ENCODE measurements around the gene FPGS. TPM values are rescaled to one million over a fixed set of nuclear protein-coding genes. Genes with fewer than 3 reads are reported as not detected.
A peak's percentile ranks its signal among the peaks of the same experiment; 100 is the strongest.

FPGS gene
- total RNA-seq, 6 experiments from 2014 or later, result 51.9 to 69.2 (median 62.7) TPM

GRCh38 chr9:127762111-127762676 lies 40.5 kb upstream of the FPGS start:
- H3K9me3 Mint-ChIP-seq, result no peaks in the 10 kb centered on the region
- TF ChIP-seq CTCF (IDR thresholded peaks at IDR 0.05), result no peak
- no peak for DNase-seq
- no peaks in the 10 kb centered on the region for H3K4me1 Mint-ChIP-seq (ENCODE audit: low read depth)
- H3K27ac Mint-ChIP-seq, result no peak overlapping the region
- no peaks in the 10 kb centered on the region for H3K36me3 Mint-ChIP-seq (ENCODE audit: low read depth)
- H3K27me3 Mint-ChIP-seq (ENCODE audit: insufficient read depth), result peaks cover 26% of the 10 kb centered on the region
- no peak overlapping the region for H3K4me3 Mint-ChIP-seq

DNA sequence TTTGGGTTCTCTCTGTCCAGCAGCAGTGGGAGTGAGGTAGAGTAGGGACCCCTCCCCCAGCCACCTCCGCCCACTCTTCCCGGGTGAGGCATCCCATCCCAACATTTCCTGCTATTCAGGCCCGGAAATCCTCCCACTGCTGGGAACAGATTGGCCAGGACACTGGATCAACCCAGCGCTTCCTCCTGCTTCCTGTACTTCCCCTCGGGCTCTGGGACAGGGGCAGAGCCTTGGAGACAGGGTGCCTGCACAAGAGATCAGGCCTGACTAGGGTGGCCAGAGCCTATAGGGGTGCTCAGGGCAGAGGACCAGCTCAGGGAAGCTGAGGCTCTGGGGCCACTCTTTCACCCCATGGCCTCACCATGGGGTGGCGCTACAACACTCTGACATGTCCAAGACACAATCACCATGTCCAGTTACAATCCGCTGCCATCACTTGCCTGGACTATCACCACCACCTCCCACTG lies 38.7 kb upstream of the FPGS start:
- peaks cover 23% of the 10 kb centered on the region for H3K27me3 Mint-ChIP-seq (ENCODE audit: insufficient read depth)
- DNase-seq, result no peak
- no peaks in the 10 kb centered on the region for H3K36me3 Mint-ChIP-seq (ENCODE audit: low read depth)
- H3K4me1 Mint-ChIP-seq (ENCODE audit: low read depth), result no peaks in the 10 kb centered on the region
- no peak overlapping the region for H3K27ac Mint-ChIP-seq
- no peaks in the 10 kb centered on the region for H3K9me3 Mint-ChIP-seq
- peak; percentile 58 for TF ChIP-seq CTCF (IDR thresholded peaks at IDR 0.05)
- H3K4me3 Mint-ChIP-seq, result no peak overlapping the region

DNA sequence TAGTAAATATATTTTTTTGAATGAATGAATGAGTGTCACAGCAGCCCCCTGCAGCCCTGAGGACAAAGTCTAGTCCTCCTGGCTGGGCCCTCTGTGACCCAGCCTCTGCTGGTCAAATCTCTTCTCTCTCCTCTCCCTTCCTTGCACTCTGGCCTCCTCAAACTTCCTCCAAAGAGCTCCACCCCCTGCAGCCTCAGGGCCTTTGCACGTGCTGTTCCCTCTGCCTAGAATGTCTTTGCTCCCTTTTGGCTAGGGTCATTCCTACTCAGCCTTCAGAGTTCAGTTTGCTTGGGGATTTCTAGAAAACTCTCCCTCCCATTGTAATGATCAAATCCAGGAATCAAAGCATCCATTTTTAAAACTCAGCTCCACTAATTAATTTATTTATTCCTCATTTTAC lies 37.3 kb upstream of the FPGS start:
- H3K36me3 Mint-ChIP-seq (ENCODE audit: low read depth), result no peaks in the 10 kb centered on the region
- H3K27ac Mint-ChIP-seq, result no peak overlapping the region
- DNase-seq, result no peak
- peaks cover 26% of the 10 kb centered on the region for H3K27me3 Mint-ChIP-seq (ENCODE audit: insufficient read depth)
- no peaks in the 10 kb centered on the region for H3K9me3 Mint-ChIP-seq
- no peak overlapping the region for H3K4me3 Mint-ChIP-seq
- peaks cover 1% of the 10 kb centered on the region for H3K4me1 Mint-ChIP-seq (ENCODE audit: low read depth)
- TF ChIP-seq CTCF (IDR thresholded peaks at IDR 0.05), result no peak

DNA sequence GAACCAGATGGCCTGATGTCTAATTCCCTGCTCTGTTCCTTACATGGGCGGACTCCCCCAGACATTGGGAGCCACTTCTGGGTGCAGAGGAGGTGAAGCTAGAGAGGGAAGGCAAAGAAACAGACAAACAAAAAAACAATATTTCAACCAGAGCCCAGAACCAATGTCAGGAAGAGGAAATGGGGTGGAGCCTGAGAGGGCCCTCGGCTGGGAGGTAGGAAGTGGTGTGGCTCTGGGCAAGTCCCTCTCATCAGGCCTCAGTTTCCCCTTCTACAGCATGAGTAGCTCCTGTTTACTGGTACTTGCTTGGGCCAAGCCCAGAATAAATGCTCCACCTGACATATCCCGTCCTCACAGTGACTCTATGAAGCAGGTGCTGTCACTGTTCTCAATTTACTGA lies 35.3 kb upstream of the FPGS start:
- no peaks in the 10 kb centered on the region for H3K36me3 Mint-ChIP-seq (ENCODE audit: low read depth)
- H3K4me3 Mint-ChIP-seq, result no peak overlapping the region
- TF ChIP-seq CTCF (IDR thresholded peaks at IDR 0.05), result no peak
- H3K27me3 Mint-ChIP-seq (ENCODE audit: insufficient read depth), result peaks cover 21% of the 10 kb centered on the region
- no peaks in the 10 kb centered on the region for H3K9me3 Mint-ChIP-seq
- DNase-seq, result no peak
- H3K4me1 Mint-ChIP-seq (ENCODE audit: low read depth), result peaks cover 8% of the 10 kb centered on the region
- H3K27ac Mint-ChIP-seq, result no peak overlapping the region

DNA sequence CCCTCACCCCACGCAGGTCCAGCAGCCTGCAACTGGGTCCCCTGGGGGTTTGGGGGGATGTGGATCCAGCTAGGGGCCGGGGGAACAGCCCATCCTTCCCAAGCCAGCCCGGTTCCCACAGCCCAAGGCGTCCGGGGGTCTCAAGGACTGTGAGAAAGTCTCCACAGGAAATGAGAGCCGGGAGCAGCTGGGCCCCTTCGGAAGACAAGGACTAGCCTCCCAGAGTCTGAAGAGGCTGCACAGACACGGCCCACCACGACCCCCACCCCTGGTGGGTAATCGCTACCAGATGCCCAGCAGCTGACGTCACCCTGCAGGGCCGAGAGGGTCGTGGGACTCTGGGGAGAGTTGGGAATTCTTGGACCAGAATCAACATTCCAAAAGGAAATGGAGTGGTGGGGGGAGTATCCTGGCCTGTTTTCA lies 34.8 kb upstream of the FPGS start:
- Mint-ChIP-seq H3K4me3 (no peak overlapping the region), H3K27ac (no peak overlapping the region), H3K4me1 (ENCODE audit: low read depth) (peaks cover 8% of the 10 kb centered on the region), H3K36me3 (ENCODE audit: low read depth) (no peaks in the 10 kb centered on the region), H3K9me3 (no peaks in the 10 kb centered on the region), H3K27me3 (ENCODE audit: insufficient read depth) (peaks cover 20% of the 10 kb centered on the region)
- no peak for TF ChIP-seq CTCF (IDR thresholded peaks at IDR 0.05)
- DNase-seq, result no peak

DNA sequence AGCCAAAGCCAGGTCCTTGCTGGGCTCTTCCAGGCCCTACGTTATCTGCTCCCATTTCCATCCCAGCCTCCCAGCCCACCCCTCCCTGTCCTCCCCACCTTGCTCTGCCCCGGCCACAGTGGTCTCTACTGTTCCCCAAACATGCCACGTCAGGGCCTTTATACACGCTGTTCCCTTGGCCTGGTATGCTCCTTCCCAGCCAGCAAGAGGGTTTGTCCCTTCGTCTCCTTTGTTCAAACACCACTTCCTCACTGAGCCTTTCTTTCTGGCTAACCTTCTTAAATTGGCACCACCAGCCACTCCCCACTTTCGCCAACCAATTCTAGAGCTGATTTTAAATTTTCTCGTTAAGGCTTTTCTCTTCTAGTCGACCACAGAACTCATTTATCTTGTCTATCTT lies 34.0 kb upstream of the FPGS start:
- Mint-ChIP-seq H3K36me3 (ENCODE audit: low read depth) (no peaks in the 10 kb centered on the region), H3K27me3 (ENCODE audit: insufficient read depth) (peaks cover 23% of the 10 kb centered on the region), H3K4me3 (no peak overlapping the region), H3K9me3 (no peaks in the 10 kb centered on the region), H3K27ac (no peak overlapping the region), H3K4me1 (ENCODE audit: low read depth) (peaks cover 8% of the 10 kb centered on the region)
- no peak for TF ChIP-seq CTCF (IDR thresholded peaks at IDR 0.05)
- DNase-seq, result no peak
